Measurements from ENCODE around the gene PCLO. TPM values are rescaled to one million over a fixed set of nuclear protein-coding genes. Genes with fewer than 3 reads are reported as not detected.

The PCLO gene
- total RNA-seq, 4 donors from 2014 or later: 4.9 to 7.4 (median 6.1) TPM

DNA sequence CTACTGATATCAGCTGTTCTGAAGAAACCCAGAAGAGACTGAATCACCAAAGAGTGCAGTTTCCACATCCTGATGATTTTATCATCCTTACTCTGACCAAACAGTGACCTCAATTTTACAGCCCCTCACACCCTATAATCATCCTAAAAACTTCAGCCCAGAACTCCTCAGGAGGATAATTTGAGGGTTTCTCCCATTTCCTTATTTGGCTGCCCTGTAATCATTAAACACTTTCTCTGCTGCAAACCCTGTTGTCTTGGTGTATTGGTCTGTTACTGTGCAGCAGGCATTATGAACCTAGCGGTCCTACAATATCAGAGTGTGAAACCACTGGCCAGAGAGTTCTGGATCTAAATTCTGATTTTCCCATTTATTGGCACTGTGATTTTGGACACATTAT lies 141.7 kb downstream of the PCLO start:
- Histone ChIP-seq H3K36me3 (no peaks in the 10 kb centered on the region), H3K9me3 (peaks cover 3% of the 10 kb centered on the region), H3K4me1 (no peaks in the 10 kb centered on the region), H3K27me3 (no peaks in the 10 kb centered on the region), H3K27ac (no peak overlapping the region), H3K4me3 (no peak overlapping the region)
- WGBS: 81% methylated on average over 1 of the region's 1 CpG
- no peak for TF ChIP-seq POLR2AphosphoS5 (IDR thresholded peaks at IDR 0.05)
- TF ChIP-seq, protein P1, sequence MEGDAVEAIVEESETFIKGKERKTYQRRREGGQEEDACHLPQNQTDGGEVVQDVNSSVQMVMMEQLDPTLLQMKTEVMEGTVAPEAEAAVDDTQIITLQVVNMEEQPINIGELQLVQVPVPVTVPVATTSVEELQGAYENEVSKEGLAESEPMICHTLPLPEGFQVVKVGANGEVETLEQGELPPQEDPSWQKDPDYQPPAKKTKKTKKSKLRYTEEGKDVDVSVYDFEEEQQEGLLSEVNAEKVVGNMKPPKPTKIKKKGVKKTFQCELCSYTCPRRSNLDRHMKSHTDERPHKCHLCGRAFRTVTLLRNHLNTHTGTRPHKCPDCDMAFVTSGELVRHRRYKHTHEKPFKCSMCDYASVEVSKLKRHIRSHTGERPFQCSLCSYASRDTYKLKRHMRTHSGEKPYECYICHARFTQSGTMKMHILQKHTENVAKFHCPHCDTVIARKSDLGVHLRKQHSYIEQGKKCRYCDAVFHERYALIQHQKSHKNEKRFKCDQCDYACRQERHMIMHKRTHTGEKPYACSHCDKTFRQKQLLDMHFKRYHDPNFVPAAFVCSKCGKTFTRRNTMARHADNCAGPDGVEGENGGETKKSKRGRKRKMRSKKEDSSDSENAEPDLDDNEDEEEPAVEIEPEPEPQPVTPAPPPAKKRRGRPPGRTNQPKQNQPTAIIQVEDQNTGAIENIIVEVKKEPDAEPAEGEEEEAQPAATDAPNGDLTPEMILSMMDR (IDR thresholded peaks at IDR 0.05): no peak
- no peak for TF ChIP-seq POLR2A (IDR thresholded peaks at IDR 0.05)
- no peak for TF ChIP-seq EP300 (IDR thresholded peaks at IDR 0.05)
- no peak for DNase-seq (ENCODE audit: low spot score in 2 of 2)

DNA sequence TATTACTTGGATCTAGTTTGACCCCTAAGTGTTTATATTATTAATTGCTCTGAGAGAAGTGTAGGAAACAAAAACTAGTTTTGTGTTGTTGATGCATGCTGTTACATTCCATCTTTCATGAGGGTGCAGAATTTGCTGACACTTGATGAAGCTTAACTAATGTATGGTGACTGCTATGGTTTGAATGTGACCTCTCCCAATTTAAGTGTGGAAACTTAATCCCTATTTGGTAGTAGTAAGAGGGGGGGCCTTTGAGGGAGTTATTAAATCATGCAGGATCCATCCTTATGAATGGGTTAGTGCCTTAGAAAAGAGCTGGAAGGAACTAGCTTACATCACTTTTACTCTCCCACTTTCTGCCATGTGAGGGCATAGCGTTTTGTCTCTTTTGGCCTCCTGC lies 142.5 kb downstream of the PCLO start:
- peaks cover 3% of the 10 kb centered on the region for H3K9me3 ChIP-seq
- H3K4me1 ChIP-seq: no peaks in the 10 kb centered on the region
- no peak for TF ChIP-seq POLR2A (IDR thresholded peaks at IDR 0.05)
- TF ChIP-seq, protein P1 (IDR thresholded peaks at IDR 0.05): no peak
- TF ChIP-seq EP300 (IDR thresholded peaks at IDR 0.05): no peak
- TF ChIP-seq POLR2AphosphoS5 (IDR thresholded peaks at IDR 0.05): no peak
- H3K4me3 ChIP-seq: no peak overlapping the region
- H3K36me3 ChIP-seq: no peaks in the 10 kb centered on the region
- no peak overlapping the region for H3K27ac ChIP-seq
- 96% methylated on average over 1 of the region's 1 CpG for WGBS
- H3K27me3 ChIP-seq: no peaks in the 10 kb centered on the region
- no peak for DNase-seq (ENCODE audit: low spot score in 2 of 2)

DNA sequence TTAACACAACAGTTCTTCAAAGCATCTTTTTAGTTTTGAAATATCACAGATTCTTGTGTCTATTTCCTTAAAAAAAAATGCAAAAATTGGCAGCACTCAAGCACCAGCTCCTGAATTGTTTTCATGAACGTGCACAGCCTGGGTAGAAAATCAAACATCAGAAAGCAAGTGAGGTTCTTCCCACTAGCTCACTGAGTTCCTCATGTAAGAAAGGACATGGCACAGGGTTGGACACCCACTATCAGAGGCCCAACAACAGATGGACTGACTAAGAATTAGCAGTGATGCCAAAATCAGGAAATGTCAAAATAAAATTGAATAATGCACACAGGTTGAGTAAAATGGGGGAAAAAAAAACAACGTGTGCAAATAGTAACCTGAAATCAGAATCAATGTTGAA lies 146.8 kb downstream of the PCLO start:
- 32% methylated on average over 2 of the region's 2 CpGs for WGBS
- H3K27me3 ChIP-seq: no peaks in the 10 kb centered on the region
- no peaks in the 10 kb centered on the region for H3K4me1 ChIP-seq
- TF ChIP-seq, protein P1 (IDR thresholded peaks at IDR 0.05): no peak
- TF ChIP-seq POLR2A (IDR thresholded peaks at IDR 0.05) (no peak), POLR2AphosphoS5 (IDR thresholded peaks at IDR 0.05) (no peak), EP300 (IDR thresholded peaks at IDR 0.05) (no peak)
- DNase-seq (ENCODE audit: low spot score in 2 of 2): no peak
- no peak overlapping the region for H3K4me3 ChIP-seq
- H3K27ac ChIP-seq: no peak overlapping the region
- no peaks in the 10 kb centered on the region for H3K36me3 ChIP-seq
- H3K9me3 ChIP-seq: peaks cover 3% of the 10 kb centered on the region

DNA sequence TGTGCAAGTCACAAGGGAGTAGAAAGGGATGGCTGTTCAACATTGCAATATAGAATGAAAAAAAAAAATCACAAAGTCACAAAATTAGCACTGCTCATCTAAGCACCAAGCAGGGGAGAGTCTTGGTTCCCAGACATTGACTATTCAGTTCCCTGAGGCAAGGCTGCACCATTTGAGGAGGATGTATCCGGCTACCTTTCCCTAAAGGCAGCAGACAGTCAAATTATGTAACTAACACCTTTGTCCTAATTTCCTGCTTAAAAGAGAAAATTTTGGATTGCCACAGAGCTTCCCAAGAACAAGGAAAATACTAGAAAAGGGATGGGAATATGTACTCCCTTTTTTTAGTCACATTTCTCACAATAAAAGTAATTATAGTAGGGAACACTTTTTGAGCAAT lies 148.1 kb downstream of the PCLO start:
- Histone ChIP-seq H3K4me1 (no peaks in the 10 kb centered on the region), H3K9me3 (no peaks in the 10 kb centered on the region), H3K27me3 (no peaks in the 10 kb centered on the region), H3K4me3 (no peak overlapping the region), H3K36me3 (no peaks in the 10 kb centered on the region), H3K27ac (no peak overlapping the region)
- DNase-seq (ENCODE audit: low spot score in 2 of 2): no peak
- 72% methylated on average over 1 of the region's 1 CpG for WGBS
- TF ChIP-seq EP300 (IDR thresholded peaks at IDR 0.05) (no peak), POLR2AphosphoS5 (IDR thresholded peaks at IDR 0.05) (no peak), POLR2A (IDR thresholded peaks at IDR 0.05) (no peak)
- TF ChIP-seq, protein P1 (IDR thresholded peaks at IDR 0.05): no peak

DNA sequence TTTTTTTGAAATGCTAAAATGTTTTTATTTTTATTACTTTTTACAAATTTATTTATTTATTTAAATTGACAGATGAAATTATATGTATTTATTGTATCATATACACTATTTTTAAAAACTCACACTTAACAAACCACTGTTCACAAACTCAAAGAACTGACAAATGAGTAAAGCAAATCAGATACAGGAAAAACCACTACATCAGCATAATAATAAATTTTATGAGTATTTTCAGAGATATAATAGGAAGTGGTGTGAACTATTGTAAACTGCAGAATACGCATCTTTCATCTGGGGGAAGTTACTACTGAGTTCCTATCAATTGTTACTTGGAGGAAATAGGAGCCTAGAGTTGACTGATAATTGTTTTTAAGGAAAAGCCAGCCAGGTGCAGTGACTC lies 150.7 kb downstream of the PCLO start:
- Histone ChIP-seq H3K9me3 (no peaks in the 10 kb centered on the region), H3K36me3 (no peaks in the 10 kb centered on the region), H3K27ac (no peak overlapping the region), H3K27me3 (no peaks in the 10 kb centered on the region), H3K4me1 (no peaks in the 10 kb centered on the region), H3K4me3 (no peak overlapping the region)
- DNase-seq (ENCODE audit: low spot score in 2 of 2): no peak
- WGBS: 83% methylated on average over 1 of the region's 1 CpG
- no peak for TF ChIP-seq EP300 (IDR thresholded peaks at IDR 0.05)
- TF ChIP-seq, protein P1 (IDR thresholded peaks at IDR 0.05): no peak
- TF ChIP-seq POLR2AphosphoS5 (IDR thresholded peaks at IDR 0.05): no peak
- no peak for TF ChIP-seq POLR2A (IDR thresholded peaks at IDR 0.05)
